GM12873 (cell line): ENCODE measurements around the gene IGDCC3.

Source experiments
- TF ChIP-seq, protein P1 (sequence below): IDR thresholded peaks from 2 replicates; pipeline ENCODE4 v1.5.1; 2012; ENCODE audit warnings: low read depth, mild to moderate bottlenecking, moderate library complexity, low read length, control low read depth; ENCODE audit not compliant: insufficient read depth; ENCODE audit errors: missing control alignments

IGDCC3 gene

GRCh38 chr15:65391732-65392131 lies 13.9 kb upstream of the IGDCC3 start:
- TF ChIP-seq, protein P1, sequence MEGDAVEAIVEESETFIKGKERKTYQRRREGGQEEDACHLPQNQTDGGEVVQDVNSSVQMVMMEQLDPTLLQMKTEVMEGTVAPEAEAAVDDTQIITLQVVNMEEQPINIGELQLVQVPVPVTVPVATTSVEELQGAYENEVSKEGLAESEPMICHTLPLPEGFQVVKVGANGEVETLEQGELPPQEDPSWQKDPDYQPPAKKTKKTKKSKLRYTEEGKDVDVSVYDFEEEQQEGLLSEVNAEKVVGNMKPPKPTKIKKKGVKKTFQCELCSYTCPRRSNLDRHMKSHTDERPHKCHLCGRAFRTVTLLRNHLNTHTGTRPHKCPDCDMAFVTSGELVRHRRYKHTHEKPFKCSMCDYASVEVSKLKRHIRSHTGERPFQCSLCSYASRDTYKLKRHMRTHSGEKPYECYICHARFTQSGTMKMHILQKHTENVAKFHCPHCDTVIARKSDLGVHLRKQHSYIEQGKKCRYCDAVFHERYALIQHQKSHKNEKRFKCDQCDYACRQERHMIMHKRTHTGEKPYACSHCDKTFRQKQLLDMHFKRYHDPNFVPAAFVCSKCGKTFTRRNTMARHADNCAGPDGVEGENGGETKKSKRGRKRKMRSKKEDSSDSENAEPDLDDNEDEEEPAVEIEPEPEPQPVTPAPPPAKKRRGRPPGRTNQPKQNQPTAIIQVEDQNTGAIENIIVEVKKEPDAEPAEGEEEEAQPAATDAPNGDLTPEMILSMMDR: no peak

GRCh38 chr15:65390447-65390846 lies 12.6 kb upstream of the IGDCC3 start:
- TF ChIP-seq, protein P1: no peak

DNA sequence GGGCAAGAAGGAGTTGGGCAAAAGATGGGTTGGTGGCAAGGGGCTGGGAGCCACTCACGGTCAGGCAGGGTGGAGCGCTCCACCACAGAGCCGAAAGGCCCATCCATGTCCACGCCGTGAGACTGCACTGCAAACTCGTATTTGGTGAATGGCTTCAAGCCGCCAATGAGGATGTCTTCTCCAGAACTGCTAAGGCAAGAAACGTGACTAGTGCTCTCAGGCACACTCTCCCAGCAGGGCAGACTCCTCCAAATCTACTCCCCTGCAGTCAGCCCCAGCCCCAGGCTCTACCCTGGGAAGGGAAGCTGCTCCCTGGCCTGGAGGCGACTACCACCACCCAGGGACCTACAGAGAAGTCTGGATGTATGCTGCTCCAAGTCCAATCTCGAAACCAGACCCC lies 11.4 kb upstream of the IGDCC3 start:
- TF ChIP-seq, protein P1: no peak

- TF ChIP-seq, protein P1: no peak
Measured at GRCh38 chr15:65388306-65389080, 10.7 kb upstream of the IGDCC3 start.

- TF ChIP-seq, protein P1: no peak
Measured at GRCh38 chr15:65386886-65387285, 9.1 kb upstream of the IGDCC3 start.

GRCh38 chr15:65386376-65386775 lies 8.6 kb upstream of the IGDCC3 start:
- TF ChIP-seq, protein P1: no peak

GRCh38 chr15:65385870-65386258 lies 8.1 kb upstream of the IGDCC3 start:
- TF ChIP-seq, protein P1: no peak
